HL-60/S4 treated with phorbol 12-myristate 13-acetate at 8.2 ng/mL for 4 days and 3 days (cell line): ENCODE data around the gene SPIRE2.
"Not testable (repeated sequence)": the region's sequence is repeated elsewhere in the genome, so short reads cannot be mapped to it uniquely, and the experiment has no call there.

Experiments
- in situ Hi-C: fragments of 300-500 bp; cut with MboI; formaldehyde crosslinking; loops from 2 replicates; pipeline ENCODE4 v1.15.0; 2022; ENCODE audit warnings: low sequenced_read_pairs

Gene SPIRE2, protein sequence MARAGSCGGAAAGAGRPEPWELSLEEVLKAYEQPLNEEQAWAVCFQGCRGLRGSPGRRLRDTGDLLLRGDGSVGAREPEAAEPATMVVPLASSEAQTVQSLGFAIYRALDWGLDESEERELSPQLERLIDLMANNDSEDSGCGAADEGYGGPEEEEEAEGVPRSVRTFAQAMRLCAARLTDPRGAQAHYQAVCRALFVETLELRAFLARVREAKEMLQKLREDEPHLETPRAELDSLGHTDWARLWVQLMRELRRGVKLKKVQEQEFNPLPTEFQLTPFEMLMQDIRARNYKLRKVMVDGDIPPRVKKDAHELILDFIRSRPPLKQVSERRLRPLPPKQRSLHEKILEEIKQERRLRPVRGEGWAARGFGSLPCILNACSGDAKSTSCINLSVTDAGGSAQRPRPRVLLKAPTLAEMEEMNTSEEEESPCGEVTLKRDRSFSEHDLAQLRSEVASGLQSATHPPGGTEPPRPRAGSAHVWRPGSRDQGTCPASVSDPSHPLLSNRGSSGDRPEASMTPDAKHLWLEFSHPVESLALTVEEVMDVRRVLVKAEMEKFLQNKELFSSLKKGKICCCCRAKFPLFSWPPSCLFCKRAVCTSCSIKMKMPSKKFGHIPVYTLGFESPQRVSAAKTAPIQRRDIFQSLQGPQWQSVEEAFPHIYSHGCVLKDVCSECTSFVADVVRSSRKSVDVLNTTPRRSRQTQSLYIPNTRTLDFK

DNA sequence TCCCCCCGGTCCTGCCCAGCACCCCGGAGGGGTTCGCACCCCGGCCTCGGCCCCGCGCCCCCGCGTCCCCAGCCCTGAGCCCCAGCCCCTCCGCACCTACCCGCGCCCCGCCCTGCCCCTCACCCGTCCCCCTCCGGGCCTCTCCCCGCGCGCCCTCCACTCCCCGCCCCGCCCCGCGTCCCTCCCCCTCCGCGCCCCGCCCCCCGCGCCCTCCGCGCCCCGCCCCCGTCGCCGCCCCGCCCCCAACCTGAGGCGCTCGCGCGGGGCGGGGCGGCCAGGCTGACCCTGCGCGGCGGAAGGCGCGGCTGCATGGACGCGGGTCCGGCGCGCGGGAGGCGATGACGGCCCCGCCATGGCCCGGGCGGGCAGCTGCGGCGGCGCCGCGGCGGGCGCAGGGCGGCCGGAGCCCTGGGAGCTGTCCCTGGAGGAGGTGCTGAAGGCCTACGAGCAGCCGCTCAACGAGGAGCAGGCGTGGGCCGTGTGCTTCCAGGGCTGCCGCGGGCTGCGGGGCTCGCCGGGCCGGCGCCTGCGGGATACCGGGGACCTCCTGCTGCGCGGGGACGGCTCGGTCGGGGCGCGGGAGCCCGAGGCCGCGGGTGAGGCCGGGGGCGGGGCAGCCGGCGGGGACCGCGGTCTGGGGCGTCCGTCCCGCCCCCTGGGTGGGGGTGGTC, at the start of gene SPIRE2:
SPIRE2 (plus strand) TSS at position 277 of the 671 bp plus-strand sequence; CDS start at position 353, 76 bp downstream.
- in situ Hi-C loops, result no loop called here

DNA sequence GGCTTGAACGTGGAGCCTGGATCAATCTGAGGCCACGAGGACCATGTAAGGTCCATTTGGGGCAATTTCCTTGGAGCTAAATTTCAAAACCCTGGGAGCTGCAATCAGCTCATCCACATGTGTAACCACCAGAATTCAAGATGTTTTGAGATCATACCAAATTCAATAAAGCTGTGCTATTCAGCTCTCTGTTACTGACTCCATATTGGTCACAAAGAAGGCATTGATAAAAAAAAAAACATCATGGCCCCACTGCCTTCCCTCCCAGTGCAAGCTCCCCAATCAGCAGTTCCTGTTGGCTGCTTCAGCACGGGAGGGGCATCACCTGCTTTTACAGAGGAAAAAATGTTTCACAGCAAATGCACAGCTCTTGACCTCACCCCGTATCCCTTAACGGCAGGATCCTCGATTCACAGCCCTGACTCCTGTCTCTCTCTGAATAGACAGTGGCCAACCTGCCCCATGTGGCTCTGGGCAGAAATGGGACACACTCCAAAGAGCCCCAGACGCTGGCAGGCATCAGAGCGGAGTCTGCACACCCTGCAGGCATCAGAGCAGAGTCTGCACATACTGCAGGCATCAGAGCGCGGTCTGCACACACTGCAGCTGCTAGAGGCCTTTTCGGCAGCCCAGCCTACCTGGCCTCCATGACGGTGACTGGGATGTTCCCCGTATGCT, 48.9 kb upstream of the SPIRE2 start:
- in situ Hi-C loops, result no loop called here

GRCh38 chr16:89779909-89780305, 48.4 kb upstream of the SPIRE2 start:
- in situ Hi-C loops, result no loop called here

GRCh38 chr16:89782489-89782888, 45.8 kb upstream of the SPIRE2 start:
- in situ Hi-C loops, result no loop called here

DNA sequence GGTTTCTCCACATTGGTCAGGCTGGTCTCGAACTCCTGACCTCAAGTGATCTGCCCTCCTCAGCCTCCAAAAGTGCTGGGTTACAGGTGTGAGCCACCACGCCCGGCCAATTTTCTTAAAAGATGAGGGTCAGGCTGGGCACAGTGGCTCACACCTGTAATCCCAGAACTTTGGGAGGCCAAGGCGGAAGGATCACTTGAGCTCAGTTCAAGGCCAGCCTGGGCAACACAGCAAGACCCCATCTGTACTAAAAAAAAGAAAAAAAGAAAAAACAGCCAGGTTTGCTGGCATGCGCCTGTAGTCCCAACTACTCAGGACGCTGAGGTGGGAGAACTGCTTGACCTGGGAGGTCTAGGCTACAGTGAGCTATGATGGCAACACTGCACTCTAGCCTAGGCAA, 44.3 kb upstream of the SPIRE2 start:
- in situ Hi-C loops, result not testable (repeated sequence)

DNA sequence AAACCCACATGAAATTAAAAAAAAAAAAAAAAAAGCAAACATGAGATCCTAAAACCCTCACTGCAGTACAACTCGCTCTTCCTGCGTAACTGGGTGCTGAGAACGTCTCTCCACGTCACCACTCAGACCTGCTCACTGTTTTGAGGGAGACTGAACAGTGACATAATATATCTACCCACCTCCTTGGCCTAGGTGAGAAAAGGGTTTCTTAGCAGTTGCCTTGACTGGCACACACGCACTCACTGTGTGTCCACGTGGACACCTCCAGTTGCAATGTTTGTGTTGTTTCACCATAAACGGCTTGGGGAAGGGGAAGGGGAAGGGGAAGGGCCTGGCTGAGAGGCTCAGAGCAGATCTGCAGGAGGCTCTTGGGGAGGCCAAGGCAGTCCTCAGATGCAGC, 43.9 kb upstream of the SPIRE2 start:
- in situ Hi-C loops, result no loop called here

DNA sequence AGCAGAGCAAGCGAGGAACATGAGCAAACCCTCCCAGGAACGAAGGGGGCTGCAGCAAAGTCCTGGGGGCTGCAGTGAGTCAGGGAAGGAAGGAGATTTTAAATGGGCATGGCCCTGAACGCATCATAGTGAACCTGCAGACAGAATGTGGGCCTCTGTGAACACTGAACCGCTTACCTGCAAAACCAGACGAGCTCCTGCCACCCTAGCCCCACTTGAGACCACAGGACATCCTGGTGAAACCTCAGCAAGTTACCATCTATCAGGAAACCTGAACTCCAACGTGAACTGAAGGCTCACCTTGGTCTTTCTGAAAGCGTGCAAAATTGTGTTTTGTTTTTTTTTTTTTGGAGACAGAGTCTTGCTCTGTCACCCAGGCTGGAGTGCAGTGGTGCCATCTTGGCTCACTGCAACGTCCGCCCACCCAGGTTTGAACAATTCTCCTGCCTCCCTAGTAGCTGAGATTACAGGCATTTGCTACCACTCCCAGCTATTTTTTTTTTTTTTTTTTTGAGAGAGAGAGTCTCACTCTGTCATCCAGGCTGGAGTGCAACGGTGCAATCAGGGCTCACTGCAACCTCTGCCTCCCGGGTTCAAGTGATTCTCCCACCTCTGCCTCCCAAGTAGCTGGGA, 42.6 kb upstream of the SPIRE2 start:
- in situ Hi-C loops, result no loop called here

GRCh38 chr16:89786474-89787364, 41.6 kb upstream of the SPIRE2 start:
- in situ Hi-C loops, result no loop called here

DNA sequence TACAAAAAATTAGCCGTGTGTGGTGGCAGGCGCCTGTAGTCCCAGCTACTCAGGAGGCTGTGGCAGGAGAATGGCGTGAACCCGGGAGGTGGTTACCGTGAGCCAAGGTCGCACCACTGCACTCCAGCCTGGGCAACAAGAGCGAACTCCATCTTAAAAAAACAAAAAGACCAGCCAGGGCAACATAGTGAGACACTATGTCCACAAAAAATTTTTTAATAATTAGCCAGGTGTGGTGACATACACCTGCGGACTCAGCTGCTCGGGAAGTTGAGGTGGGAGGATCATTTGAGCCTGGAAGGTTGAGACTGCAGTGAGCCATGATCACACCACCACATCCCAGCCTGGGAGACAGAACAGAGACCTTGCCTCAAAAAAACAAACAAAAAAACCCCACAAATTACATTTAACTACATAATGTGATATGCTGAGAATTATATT, 40.9 kb upstream of the SPIRE2 start:
- in situ Hi-C loops, result no loop called here

- in situ Hi-C loops, result no loop called here
Measured at GRCh38 chr16:89791278-89791995, 36.8 kb upstream of the SPIRE2 start.

- in situ Hi-C loops, result not testable (repeated sequence)
Measured at GRCh38 chr16:89793092-89793491, 35.2 kb upstream of the SPIRE2 start.

DNA sequence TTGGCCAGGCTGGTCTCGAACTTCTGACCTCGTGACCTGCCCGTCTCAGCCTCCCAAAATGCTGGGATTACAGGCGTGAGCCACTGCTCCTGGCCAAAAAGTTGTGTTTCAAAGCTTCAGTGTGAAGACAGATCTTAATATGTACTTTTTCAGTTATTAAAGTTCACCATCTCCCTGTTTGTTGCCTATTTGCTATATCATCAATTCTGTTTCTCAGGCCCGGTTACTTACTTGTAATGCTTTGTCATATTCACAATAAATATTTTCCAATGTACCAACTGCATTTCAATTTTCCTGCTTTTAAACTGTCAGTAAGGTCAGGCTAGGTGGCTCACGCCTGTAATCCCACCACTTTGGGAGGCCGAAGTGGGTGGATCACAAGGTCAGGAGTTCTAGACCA, 34.3 kb upstream of the SPIRE2 start:
- in situ Hi-C loops, result no loop called here

GRCh38 chr16:89795676-89796075, 32.6 kb upstream of the SPIRE2 start:
- in situ Hi-C loops, result no loop called here

DNA sequence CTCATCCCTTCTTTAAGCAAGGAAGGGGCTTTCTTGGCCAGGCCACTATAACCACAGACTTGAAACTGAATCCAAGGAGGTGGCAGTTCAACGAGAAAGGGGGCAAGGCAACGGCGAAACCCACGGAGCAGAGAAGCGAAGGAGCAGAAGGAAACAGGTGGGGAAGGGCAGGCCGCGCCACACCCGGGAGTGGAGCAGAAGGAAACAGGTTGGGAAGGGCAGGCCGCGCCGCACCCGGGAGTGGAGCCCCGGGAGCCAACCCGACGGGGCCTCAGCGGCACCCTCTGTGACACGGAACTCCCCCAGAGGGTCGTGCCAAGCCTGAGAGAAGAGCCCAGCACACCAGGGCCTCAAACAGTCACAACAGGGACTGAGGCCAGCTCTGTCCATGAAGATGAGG, 32.2 kb upstream of the SPIRE2 start:
- in situ Hi-C loops, result no loop called here

GRCh38 chr16:89798126-89798525, 30.1 kb upstream of the SPIRE2 start:
- in situ Hi-C loops, result no loop called here

DNA sequence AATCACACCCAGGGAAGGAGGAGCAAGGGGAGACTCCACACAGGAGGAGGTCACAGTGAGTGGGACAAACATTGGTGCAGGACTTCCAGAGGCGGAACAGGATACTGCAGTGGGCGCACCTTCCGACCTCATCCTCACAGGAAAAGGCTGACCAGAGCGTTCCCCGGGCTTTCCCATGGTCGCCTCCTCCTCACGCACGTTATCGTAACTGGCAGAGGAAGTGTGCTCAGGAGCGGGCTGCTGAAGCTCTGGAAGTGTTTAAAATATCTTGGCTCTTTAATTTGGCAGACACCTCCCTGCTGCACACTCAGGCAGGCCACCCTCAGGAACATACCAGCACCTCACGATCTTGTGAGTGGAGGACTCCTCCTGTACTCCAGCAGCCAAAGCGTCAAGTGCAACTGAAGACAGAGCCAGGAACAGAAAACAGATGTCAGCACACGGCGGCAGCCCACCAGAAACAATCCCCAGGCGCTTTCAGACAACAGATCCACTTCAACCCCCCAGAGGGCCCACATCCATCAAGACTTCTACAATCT, 29.4 kb upstream of the SPIRE2 start:
- in situ Hi-C loops, result no loop called here

DNA sequence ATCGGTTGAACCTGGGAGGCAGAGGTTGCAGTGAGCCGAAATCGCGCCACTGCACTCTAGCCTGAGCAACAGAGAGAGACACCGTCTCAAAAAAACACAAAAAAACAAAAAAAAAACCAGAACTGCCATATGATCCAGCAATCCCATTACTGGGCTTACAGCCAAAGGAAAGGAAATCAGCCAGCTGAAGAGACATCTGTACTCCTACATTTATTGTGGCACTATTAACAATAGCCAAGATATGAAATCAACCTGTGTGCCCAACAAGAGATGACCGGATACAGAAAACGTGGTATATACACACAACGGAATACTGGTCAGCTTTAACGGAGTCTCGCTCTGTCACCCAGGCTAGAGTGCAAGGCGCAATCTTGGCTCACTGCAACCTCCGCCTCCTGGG, 26.5 kb upstream of the SPIRE2 start:
- in situ Hi-C loops, result no loop called here

DNA sequence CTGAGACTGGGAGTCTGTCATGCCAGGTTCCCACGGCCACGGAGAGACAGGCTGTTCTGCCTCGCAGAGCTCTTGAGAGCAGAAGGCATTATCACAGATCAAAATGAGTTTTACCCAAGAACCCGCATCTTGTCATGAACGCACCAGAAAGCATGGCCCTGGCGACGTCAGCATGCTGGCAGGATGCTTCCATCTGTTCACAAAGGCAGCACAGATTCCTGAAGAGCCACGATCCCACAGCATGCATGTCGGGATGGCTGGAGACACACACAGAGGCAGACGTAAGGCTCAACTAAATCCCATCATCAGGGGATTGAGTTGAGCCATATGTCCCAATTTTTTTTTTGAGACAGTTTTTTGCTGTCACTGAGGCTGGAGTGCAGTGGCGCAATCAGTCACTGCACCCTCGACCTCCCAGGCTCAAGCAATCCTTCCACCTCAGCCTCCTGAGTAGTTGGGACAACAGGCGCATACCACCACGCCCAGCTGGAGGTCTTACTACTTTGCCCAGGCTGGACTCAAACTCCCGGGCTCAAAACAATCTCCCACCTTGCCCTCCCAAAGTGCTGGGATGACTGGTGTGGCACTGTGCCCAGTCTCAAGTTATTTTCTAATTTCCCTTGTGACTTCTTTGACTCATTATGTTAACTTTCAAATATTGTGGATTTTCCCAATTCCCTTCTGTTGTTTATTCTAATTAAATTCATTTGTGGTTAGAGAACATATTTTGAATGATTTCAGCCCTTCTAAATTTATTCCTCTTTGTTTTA, 23.0 kb upstream of the SPIRE2 start:
- in situ Hi-C loops, result no loop called here
